MM.1S (cell line): ENCODE results near the gene MRPL20.
A peak's percentile ranks its signal among the peaks of the same experiment; 100 is the strongest.
"Not testable (repeated sequence)": the region's sequence is repeated elsewhere in the genome, so short reads cannot be mapped to it uniquely, and the experiment has no call there.

ENCODE experiments used
- DNase-seq: peaks from one replicate; pipeline ENCODE4 v3.0.0-alpha.2; 2015
- H2AFZ ChIP-seq: fragments of 300-600 bp; sonication (generic); 2 replicates; pipeline ENCODE4 v1.6.0; 2016; ENCODE audit warnings: antibody characterized with exemption, low read length
- H3F3A ChIP-seq: fragments of 300-600 bp; sonication (generic); 2 replicates; pipeline ENCODE4 v1.6.1; 2016; ENCODE audit warnings: mild to moderate bottlenecking, antibody characterized with exemption, low read length, moderate library complexity, mixed read lengths; ENCODE audit not compliant: insufficient read depth
- H3K27ac ChIP-seq: fragments of 300-600 bp; sonication (generic); 2 replicates; pipeline ENCODE4 v1.5.1; 2016; ENCODE audit warnings: mild to moderate bottlenecking, low read length
- H3K27me3 ChIP-seq: fragments of 300-600 bp; sonication (generic); replicated peaks from 2 replicates; pipeline ENCODE4 v1.6.0; 2016; ENCODE audit warnings: low read length; ENCODE audit not compliant: insufficient read depth
- H3K36me3 ChIP-seq: fragments of 300-600 bp; sonication (generic); replicated peaks from 2 replicates; pipeline ENCODE4 v1.6.1; 2016; ENCODE audit warnings: mild to moderate bottlenecking, low read length, mixed read lengths; ENCODE audit not compliant: insufficient read depth
- H3K4me1 ChIP-seq: fragments of 300-600 bp; sonication (generic); 2 replicates; pipeline ENCODE4 v1.6.1; 2016; ENCODE audit warnings: low read length, mixed read lengths
- H3K4me2 ChIP-seq: fragments of 300-600 bp; sonication (generic); 2 replicates; pipeline ENCODE4 v1.6.0; 2016; ENCODE audit warnings: low read depth, low read length
- H3K4me3 ChIP-seq: fragments of 300-600 bp; sonication (generic); 2 replicates; pipeline ENCODE4 v1.5.1; 2016; ENCODE audit warnings: low read length, mixed read lengths
- H3K79me2 ChIP-seq: fragments of 300-600 bp; sonication (generic); 2 replicates; pipeline ENCODE4 v1.6.1; 2016; ENCODE audit warnings: mixed run types, low read length, mixed read lengths
- H3K9ac ChIP-seq: fragments of 300-600 bp; sonication (generic); 2 replicates; pipeline ENCODE4 v1.6.1; 2016; ENCODE audit warnings: low read length, mixed read lengths
- H3K9me2 ChIP-seq: fragments of 300-600 bp; sonication (generic); replicated peaks from 2 replicates; pipeline ENCODE4 v1.6.1; 2016; ENCODE audit warnings: mild to moderate bottlenecking, low read length, mixed read lengths; ENCODE audit not compliant: insufficient read depth
- H3K9me3 ChIP-seq: fragments of 300-600 bp; sonication (generic); replicated peaks from 2 replicates; pipeline ENCODE4 v1.6.1; 2016; ENCODE audit warnings: mild to moderate bottlenecking, low read length, mixed read lengths; ENCODE audit not compliant: insufficient read depth
- H4K20me1 ChIP-seq: fragments of 300-600 bp; sonication (generic); 2 replicates; pipeline ENCODE4 v1.6.1; 2016; ENCODE audit warnings: mild to moderate bottlenecking, low read length, moderate library complexity, mixed read lengths; ENCODE audit not compliant: insufficient read depth
- CTCF ChIP-seq: fragments of 300-600 bp; sonication (generic); IDR thresholded peaks from 2 replicates; pipeline ENCODE4 v1.5.1; 2016; ENCODE audit warnings: antibody characterized with exemption, low read length, mixed read lengths
- EZH2 ChIP-seq: fragments of 300-600 bp; sonication (generic); optimal IDR thresholded peaks from 2 replicates; pipeline ENCODE3; 2017; ENCODE audit warnings: low read depth, mild to moderate bottlenecking, antibody characterized with exemption, low read length, mixed read lengths
- EZH2phosphoT487 ChIP-seq: fragments of 300-600 bp; sonication (generic); IDR thresholded peaks from 2 replicates; pipeline ENCODE4 v1.6.1; 2018; ENCODE audit warnings: antibody characterized with exemption, low read length

The MRPL20 gene

GRCh38 chr1:1417396-1417795 is 10.3 kb upstream of the MRPL20 start:
- H3K4me2 ChIP-seq = peak overlapping the region; percentile 39; the same call in 1 of the 2 replicates
- not testable (repeated sequence) for H3K79me2 ChIP-seq, H3K27me3 ChIP-seq, H3K9me2 ChIP-seq, H3K9me3 ChIP-seq, H3K36me3 ChIP-seq, H3F3A ChIP-seq, H3K9ac ChIP-seq, H4K20me1 ChIP-seq, H3K4me1 ChIP-seq
- H3K27ac ChIP-seq = peak overlapping the region; percentile 0; the same call in 1 of the 2 replicates
- peak overlapping the region; percentile 30 for H3K4me3 ChIP-seq
- peak overlapping the region; percentile 60 for H2AFZ ChIP-seq
- DNase-seq = peak; percentile 64
- peak; percentile 12; the same call in 1 of the 2 replicates for TF ChIP-seq CTCF

GRCh38 chr1:1415751-1416150 is 8.7 kb upstream of the MRPL20 start:
- no peaks in the 10 kb centered on the region for H3K9me3 ChIP-seq
- peaks cover 8% of the 10 kb centered on the region for H3K4me1 ChIP-seq
- H3K27ac ChIP-seq = no peak overlapping the region
- DNase-seq = no peak
- no peaks in the 10 kb centered on the region for H3F3A ChIP-seq
- H3K9ac ChIP-seq = no peak overlapping the region
- H3K4me3 ChIP-seq = no peak overlapping the region
- H3K9me2 ChIP-seq = no peaks in the 10 kb centered on the region
- no peaks in the 10 kb centered on the region for H3K27me3 ChIP-seq
- H3K79me2 ChIP-seq = no peaks in the 10 kb centered on the region
- no peaks in the 10 kb centered on the region for H3K36me3 ChIP-seq
- H3K4me2 ChIP-seq = no peak overlapping the region
- no peak overlapping the region for H2AFZ ChIP-seq
- TF ChIP-seq EZH2phosphoT487 = no peak
- TF ChIP-seq EZH2 = no peak
- TF ChIP-seq CTCF = no peak
- H4K20me1 ChIP-seq = no peaks in the 10 kb centered on the region

DNA sequence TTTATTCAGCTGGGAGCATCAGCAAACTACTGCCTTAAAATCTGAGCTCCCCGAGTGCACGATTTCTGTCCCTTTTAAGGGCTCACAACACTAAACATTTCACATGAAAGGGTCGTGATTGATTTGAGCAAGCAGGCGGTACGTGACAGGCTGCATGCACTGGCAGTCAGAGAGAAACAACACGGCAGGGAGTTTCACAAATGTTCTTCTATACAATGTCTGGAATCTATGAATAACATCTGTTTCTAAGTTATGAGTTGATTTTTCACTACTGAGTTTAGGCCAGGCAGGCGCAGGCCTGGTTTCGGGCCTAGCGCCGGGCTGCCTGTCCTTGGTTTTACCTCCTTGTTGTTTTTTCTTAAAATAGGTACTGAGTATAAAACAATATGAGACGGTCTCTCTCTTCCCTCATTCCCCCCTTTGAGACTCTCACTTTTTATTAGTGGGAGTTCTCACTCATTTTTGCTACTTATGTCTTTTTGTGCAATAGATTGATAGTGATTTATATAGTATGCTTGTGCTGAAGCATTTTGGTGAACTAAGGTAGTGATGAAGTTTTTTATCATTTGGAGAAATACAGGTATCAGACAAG is 5.3 kb upstream of the MRPL20 start:
- not testable (repeated sequence) for H3K36me3 ChIP-seq, H3K9ac ChIP-seq, H3K27me3 ChIP-seq, H3K4me2 ChIP-seq, H3K9me2 ChIP-seq, DNase-seq, H3K27ac ChIP-seq, H3K4me1 ChIP-seq, H3K9me3 ChIP-seq, H4K20me1 ChIP-seq, H2AFZ ChIP-seq, H3F3A ChIP-seq, H3K4me3 ChIP-seq
- H3K79me2 ChIP-seq = peaks cover 21% of the 10 kb centered on the region

GRCh38 chr1:1411626-1412025 is 4.5 kb upstream of the MRPL20 start:
- H3K4me2 ChIP-seq = no peak overlapping the region
- H3K4me3 ChIP-seq = no peak overlapping the region
- H3F3A ChIP-seq = peaks cover 3% of the 10 kb centered on the region; the same call in 1 of the 2 replicates
- no peak overlapping the region for H3K9ac ChIP-seq
- H3K9me3 ChIP-seq = no peaks in the 10 kb centered on the region
- H3K79me2 ChIP-seq = peaks cover 29% of the 10 kb centered on the region
- no peaks in the 10 kb centered on the region for H4K20me1 ChIP-seq
- no peak overlapping the region for H2AFZ ChIP-seq
- H3K9me2 ChIP-seq = no peaks in the 10 kb centered on the region
- no peaks in the 10 kb centered on the region for H3K36me3 ChIP-seq
- TF ChIP-seq EZH2phosphoT487 (no peak), CTCF (no peak), EZH2 (no peak)
- H3K27ac ChIP-seq = no peak overlapping the region
- no peak for DNase-seq
- 0 out of 2 replicates have a peak, but pooled peaks cover 5% of the 10 kb centered on the region for H3K4me1 ChIP-seq
- no peaks in the 10 kb centered on the region for H3K27me3 ChIP-seq

- not testable (repeated sequence) for H4K20me1 ChIP-seq, H3K27me3 ChIP-seq, H3F3A ChIP-seq, H3K4me3 ChIP-seq, H3K27ac ChIP-seq, H3K9ac ChIP-seq, H3K4me1 ChIP-seq, H3K4me2 ChIP-seq, DNase-seq, H3K9me3 ChIP-seq, H3K36me3 ChIP-seq, H2AFZ ChIP-seq, H3K9me2 ChIP-seq
- H3K79me2 ChIP-seq = peaks cover 43% of the 10 kb centered on the region
These were observed 3.1 kb upstream of the MRPL20 start for GRCh38 chr1:1410238-1410637.
